ENCODE results near the gene KRT79.

KRT79 gene

GRCh38 chr12:52817699-52818238 is 16.3 kb downstream of the KRT79 start:
- DNase-seq = no peak

GRCh38 chr12:52817003-52817698 is 17.0 kb downstream of the KRT79 start:
- no peak for DNase-seq

- DNase-seq = no peak
These were observed 18.2 kb downstream of the KRT79 start for GRCh38 chr12:52815676-52816588.

GRCh38 chr12:52815161-52815560 is 18.9 kb downstream of the KRT79 start:
- no peak for DNase-seq

GRCh38 chr12:52814710-52815155 is 19.4 kb downstream of the KRT79 start:
- no peak for DNase-seq

- no peak for DNase-seq
These were observed 20.0 kb downstream of the KRT79 start, which contains the start of gene KRT4 for GRCh38 chr12:52813885-52814709. Gene KRT4 (minus strand): TSS chr12:52814116. CDS start chr12:52814058, 58 bp downstream.

- DNase-seq = no peak
These were observed 20.8 kb downstream of the KRT79 start for GRCh38 chr12:52813203-52813819.

- DNase-seq = no peak
These were observed 21.4 kb downstream of the KRT79 start for GRCh38 chr12:52812749-52813148.

- no peak for DNase-seq
These were observed 22.1 kb downstream of the KRT79 start for GRCh38 chr12:52812073-52812400.

GRCh38 chr12:52811191-52812072 is 22.7 kb downstream of the KRT79 start:
- no peak for DNase-seq

GRCh38 chr12:52810554-52810953 is 23.6 kb downstream of the KRT79 start:
- DNase-seq = no peak

GRCh38 chr12:52809166-52809565 is 24.9 kb downstream of the KRT79 start:
- no peak for DNase-seq

GRCh38 chr12:52808573-52809160 is 25.4 kb downstream of the KRT79 start:
- no peak for DNase-seq

GRCh38 chr12:52807544-52808470 is 26.3 kb downstream of the KRT79 start:
- DNase-seq = no peak

GRCh38 chr12:52806821-52807543 is 27.1 kb downstream of the KRT79 start:
- DNase-seq = no peak

GRCh38 chr12:52806169-52806811 is 27.8 kb downstream of the KRT79 start:
- no peak for DNase-seq

GRCh38 chr12:52805739-52806138 is 28.4 kb downstream of the KRT79 start:
- no peak for DNase-seq

GRCh38 chr12:52805000-52805399 is 29.1 kb downstream of the KRT79 start:
- DNase-seq = no peak

GRCh38 chr12:52802442-52802841 is 31.7 kb downstream of the KRT79 start:
- DNase-seq = no peak
